Fibroblast of skin of scalp (primary cell): Measurements from ENCODE around the gene PDZD8.
"Not testable (repeated sequence)": the region's sequence is repeated elsewhere in the genome, so short reads cannot be mapped to it uniquely, and the experiment has no call there.

Source experiments
- DNase-seq: peaks from one replicate; pipeline ENCODE4 v3.0.0-alpha.2; 2013

The PDZD8 gene

DNA sequence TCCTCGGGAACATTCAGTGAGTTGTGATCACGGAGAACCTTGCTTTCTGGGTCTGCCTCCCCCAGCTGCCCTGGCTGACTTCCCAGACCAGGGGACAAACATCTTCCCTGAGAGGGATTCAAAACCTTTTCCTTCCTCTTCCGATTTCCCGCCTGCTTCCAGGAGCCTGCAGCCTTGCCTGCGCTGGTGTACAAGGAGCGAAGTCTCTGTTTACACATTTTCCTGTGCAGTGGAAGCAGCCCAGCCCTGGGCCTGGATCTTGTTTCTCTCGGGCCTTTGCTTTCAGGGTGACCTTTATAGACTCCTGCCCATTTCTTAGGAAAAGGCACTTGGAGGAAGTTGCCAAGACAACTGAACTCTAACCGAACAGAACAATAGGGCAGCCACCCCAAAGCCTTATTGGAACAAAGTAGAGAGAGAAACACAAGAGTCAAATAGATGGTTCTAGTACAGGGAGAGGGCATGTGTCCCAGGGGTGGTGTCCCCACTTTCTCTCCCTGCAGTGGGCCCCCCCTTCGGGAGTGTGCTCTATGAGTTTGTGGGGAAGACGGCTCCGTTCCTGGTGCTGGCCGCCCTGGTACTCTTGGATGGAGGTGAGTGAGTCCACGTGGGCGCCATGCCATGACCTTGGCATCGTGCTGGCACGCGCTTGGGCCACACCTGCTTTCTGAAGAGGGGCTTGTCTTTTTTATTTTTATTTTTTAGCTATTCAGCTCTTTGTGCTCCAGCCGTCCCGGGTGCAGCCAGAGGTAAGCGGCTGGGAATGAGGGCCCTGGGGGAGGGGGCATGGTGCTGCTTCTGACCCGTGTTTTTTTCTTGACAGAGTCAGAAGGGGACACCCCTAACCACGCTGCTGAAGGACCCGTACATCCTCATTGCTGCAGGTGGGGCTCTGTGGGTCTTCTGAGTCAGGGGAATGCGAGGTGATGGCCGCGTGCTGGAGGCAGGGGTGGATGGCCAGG is 120.2 kb downstream of the PDZD8 start:
- DNase-seq = no peak

DNA sequence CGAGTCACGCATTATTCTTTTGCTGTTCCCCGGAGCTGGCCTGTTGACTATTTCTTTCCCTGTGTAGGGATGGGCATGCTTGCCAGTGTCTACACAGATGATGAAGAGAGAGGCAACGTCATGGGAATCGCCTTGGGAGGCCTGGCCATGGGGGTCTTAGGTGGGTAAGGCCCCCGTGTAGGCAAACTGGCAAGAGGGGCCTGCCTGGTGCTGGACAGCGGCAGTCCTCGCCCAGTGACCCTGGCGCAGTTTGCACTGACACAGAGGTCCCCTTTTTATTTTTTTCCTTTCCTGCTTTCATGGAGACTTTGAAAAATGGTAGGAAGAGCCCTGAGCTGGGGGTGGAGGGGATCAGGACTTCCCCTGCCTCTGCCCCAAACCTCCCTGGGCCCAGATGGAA is 120.9 kb downstream of the PDZD8 start:
- no peak for DNase-seq

DNA sequence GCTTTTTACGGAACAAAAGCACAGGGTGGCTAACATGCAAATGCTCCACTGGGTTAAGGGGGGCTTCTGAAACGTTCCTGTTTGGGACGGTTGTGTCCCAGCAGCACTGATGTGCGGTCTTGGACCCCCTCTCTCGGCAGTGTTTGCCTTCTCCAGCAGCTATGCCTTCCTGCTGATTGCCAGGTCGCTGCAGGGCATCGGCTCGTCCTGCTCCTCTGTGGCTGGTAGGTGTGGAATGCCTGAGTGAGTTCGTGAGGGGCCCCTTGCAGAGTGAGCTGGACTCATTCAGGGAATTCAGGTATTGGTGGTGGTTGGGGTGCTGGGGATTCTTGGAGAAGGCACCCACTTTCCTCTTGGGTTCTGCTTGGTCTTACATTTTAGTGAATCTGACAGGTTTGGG is 121.3 kb downstream of the PDZD8 start:
- DNase-seq = no peak

DNA sequence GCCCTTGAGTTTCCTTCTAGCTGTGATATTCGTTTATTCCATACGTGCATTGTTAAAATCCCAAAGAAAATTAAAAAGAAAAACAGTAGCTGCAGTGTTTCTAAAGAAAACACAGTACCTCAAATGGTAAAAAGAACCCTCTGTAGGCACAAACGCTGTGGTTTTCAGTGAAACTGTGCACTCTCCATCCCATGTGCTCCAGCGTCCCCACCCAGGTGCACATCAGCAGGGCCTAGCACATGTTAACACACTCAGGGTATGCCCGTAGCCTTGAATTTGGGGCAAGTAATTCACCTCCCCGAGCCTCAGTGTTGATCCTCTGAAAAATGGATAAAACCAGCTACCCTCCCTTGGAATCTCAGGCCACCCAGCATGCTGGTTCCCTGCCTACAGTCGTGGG is 124.8 kb downstream of the PDZD8 start:
- no peak for DNase-seq

DNA sequence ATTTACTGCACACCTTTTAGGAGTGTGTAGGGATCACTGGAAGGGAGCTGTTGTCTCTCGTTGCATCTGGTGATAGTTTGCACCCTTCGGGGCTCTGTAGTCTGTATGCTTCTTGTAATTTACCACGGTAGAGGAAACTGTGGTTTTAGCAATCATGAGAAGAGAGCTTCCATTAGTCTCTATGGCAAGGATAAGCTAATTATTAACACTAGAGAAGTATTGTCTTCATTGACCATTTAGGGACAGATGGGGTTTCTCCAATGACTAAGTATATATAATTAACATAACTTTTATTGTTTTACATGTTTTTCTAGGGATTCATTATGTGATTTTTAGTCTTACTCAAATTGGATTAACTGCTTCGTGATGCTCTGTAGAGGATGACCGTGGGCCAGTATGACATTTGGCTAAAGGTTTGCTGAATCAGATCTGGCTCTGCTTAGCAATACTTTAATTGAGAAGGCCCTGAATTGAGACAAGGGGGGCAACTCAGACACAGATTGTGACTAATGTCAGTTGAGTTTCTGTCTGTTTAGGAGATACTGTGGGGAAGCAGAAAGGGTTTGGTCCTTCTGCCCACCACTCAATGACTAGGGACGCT is 125.6 kb downstream of the PDZD8 start:
- no peak for DNase-seq

DNA sequence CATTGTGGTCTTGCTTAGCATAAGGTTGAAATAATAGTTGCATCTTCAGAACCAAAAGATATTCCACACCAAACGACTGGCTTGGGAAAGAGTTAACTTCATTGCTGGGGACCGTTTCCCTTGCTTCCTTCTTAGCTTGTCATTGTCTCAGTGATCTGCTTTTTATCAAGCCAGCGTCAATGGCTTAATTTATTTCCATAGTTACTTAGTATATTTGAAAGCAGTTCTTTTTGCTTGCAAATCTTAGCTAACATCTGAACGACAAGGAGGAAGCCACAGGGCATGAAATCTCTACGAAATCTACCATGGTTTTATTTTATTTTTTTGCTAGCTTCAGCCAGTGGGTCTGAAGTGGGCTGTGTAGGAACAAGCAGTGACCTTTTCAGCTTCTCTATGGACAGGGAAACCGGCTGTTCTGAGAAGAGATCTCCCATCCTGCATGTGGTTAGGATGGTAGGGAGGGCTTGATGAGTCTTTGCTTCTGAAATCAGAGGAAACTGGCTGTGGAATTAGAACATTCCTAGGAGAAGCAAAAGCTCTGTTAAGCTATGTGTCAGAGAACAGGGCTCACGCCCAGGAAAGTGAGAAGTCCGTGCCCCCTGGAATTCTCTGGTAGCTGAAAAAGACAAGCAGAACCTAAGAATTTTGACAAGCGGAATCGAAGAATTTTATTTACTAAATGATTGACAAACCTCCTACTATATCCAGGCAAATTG is 126.3 kb downstream of the PDZD8 start:
- DNase-seq = peak; percentile 46

DNA sequence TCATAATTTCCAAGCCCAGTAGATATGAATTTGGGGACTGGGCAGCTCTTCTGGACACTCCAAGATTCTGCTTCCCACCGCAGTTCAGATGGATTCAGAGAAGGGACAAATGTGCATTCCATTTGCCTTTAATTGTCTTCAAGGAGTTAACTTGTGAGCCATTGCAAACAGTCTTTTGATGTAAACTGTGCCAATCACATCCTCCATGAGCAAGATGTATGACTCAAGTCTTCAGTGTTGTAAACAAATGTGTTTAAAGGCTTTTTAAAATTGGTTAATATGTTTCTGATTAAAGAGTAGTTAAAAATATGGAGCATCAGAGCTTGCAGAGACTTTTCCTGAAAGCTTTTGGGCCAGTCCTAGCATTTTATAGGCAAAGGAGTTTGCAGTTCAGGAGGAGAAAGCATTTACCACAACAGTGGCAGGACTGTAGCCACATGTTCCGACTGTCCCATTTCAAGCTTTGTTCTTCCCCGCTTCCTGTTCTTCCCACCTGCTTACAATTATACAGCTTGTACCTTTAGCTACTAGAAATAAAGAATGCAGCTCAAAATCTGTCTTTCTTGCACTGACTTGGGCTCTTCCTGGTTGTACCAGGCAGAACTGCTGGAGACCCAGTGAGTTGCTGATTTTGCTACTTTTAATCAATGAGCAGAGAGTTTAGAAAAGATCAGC is 128.1 kb downstream of the PDZD8 start:
- no peak for DNase-seq

DNA sequence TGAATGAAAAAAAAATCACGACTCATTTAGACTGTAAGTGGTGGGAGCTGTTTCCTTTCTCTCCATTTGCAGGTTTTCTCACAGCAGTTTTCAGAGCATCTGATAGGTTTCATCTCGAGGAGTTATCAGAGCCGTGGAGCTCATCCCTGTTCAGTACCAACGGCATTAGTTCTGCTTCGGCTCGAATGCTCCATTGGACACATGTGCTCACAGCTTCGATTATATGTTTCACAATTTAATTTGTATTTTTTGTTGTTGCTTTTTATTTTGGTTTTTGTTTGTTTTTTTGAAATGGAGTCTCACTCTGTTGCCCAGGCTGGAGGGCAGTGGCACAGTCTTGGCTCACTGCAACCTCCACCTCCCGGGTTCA is 132.8 kb downstream of the PDZD8 start:
- DNase-seq = no peak

DNA sequence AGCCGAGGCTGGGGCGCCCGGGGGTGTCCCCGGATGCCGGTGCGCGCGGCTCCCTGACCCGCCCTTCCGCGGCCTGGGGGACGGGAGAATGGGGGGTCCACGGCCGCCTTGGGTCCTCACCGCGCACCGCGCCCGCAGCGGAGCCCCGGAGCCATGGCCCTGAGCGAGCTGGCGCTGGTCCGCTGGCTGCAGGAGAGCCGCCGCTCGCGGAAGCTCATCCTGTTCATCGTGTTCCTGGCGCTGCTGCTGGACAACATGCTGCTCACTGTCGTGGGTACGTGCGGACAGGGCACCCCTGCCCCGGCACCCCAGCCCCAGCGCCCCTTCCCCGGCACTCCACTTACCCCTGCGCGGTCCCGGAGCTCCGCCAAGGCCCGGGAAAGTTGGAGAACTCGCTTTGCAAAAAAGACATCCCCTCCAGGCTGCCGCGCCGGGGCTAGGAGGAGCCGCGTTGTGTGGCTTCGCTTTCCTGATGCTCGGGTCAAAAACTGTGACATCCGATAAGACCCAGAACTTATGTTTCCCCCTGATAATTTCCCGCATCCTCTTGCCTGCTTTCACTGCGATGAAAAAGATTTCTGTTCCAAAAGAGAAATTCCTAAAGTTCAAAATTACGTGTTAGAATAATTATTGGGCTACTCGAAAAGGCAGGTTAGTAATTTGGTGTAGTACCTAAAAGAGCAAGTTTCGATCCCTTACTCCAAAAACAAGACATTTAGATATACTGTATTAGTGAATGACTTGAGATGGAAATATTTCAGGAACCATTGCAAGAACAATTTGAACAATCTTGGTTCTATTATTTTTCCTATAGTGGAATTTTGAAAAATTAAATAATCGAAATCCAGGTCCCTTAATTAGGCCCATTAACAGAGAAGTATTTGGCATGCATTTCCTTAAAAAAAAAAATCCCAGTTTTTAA is 133.4 kb downstream of the PDZD8 start:
- DNase-seq = no peak

DNA sequence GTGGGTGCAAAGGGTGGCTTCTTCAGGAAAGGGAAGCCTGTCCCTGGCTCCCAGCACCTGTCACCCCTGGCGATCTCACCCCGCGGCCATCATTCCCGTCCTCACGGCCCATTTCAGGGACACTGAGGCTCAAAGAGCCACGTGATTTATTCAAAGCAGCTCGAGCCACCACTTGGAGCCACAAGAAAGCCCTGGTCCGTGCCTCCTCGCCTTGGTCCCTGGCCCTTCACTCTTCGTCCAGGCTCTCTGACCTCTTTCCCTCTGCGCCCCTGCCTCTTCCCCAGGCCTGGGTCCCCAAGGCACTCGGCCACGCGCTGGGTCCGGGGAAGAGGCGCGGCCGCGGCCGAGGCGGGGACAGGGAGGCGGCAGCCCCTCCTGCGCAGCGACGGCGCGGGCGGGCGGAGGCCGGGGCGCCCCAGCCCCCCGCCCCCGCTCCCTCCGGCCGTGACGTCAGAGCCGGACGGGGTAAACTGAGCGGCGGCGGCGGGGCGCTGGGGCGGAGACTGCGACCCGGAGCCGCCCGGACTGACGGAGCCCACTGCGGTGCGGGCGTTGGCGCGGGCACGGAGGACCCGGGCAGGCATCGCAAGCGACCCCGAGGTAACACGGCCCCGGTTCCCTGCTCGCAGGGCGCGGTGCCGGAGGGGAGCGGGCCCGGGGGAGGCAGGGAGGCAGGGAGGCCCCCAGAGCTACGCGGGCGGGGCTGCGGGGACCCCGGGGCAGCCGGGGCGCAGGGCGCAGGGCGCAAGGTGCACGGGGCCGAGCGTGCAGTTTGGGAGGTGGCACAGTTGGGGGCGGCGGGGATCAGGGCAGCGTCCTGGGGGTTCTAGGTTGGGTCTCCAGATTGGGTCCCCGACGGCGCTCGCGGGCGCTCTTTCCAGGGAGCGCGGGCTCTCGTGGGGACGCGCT is 134.4 kb downstream of the PDZD8 start, which contains the start of gene SLC18A2:
SLC18A2 (plus strand) TSS at position 494 of the 909 bp plus-strand sequence. CDS start 580 bp downstream, outside the sequence.
- no peak for DNase-seq

DNA sequence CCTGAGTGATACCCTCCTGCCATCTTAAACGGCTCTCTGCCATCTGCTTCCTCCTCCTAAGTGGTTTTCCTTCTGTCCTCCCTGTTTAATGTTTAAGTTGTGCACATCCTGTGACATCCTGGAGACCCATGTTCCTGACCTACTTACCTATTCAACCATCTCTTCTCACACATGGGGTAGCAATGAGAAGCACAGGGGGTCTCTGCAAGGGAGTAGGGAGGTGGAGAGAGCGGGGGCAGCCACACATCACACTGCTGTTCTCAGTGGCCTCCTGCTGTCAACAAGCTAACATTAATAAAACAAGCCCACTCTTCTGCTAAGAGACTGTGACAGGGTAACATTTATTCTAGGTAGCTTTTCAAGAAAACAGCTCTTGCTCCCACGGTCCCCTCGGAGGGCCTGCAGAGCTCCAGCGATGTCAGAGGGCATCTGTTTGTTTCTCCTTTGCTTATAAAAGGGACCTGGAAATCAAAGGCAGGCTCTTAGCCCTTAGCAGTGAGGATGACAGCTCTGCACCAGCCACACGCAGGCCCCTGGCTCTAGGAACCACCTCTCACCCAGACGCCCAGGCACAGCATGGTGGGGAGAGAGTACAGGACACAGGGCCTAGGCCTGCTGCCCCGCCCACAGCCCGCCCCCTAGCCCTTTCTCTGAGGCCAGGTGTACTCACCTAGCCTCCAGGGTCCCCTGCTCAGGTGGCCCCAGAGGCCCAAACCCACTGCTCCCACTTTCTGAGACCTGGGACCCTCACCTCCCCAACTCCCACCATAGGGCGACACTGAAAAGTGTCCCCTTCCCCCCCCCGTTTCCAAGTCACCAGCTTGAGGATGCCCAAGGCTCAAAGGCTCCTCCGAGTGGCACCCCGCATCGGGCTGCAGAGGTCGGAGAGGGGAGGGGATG is 135.3 kb downstream of the PDZD8 start:
- DNase-seq = no peak

DNA sequence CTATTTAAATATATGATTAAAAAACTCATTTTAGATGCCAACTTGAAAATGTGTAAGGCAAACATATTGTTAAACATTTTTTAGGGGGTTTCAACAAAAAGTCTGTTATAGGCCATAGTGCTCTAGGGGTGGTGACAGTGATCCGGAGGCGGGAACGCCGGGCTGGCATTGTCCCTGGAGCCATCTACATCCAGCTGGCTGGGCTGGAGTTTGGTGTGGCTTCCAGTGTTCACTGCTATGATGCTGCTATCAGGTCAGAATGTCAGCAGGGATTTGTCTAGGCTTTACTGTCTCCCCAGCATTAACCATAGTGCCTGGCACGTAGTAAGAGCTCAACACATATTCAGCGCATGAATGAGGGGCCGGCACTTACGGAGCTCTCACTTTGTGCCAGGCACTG is 136.2 kb downstream of the PDZD8 start:
- DNase-seq = no peak

DNA sequence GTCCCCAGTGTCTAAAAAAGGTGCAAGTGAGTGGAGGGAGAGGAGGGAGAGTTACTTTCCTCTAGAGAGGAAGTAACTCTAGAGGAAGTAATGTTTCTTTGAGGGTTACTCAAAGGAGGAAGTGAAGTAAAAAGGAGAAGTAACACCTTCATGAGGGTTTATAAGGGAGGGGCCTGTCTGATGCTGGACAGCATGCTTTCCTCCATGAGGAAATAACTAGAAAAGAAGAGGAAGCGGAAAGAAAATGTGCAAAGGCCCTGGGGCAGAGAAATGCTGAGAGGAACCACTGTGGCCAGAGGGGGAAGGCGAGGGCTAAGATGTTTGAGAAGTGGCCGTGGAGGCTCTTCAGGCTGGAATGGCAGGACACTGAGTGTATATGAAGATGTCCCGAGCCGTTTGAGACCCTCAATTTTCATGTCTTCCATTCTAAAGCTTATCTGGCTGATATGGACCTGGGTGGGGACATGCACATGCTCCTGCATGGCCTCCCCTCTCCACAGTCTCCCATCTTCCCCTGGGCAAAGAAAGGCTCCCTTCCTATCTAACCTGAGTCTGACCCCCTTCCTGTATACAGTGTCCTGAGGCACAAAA is 137.7 kb downstream of the PDZD8 start:
- no peak for DNase-seq

DNA sequence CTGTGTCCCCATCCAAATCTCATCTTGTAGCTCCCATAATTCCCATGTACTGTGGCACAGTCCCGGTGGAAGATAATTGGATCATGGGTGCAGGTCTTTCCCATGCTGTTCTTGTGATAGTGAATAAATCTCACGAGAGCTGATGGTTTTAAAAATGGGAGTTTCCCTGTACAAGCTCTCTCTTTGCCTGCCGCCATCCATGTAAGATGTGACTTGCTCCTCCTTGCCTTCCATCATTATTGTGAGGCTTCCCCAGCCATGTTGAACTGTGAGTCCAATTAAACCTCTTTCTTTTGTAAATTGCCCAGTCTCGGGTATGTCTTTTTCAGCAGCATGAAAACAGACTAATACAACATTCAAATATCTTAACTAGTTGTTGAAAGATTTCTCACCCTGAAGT is 145.1 kb downstream of the PDZD8 start:
- DNase-seq = not testable (repeated sequence)

DNA sequence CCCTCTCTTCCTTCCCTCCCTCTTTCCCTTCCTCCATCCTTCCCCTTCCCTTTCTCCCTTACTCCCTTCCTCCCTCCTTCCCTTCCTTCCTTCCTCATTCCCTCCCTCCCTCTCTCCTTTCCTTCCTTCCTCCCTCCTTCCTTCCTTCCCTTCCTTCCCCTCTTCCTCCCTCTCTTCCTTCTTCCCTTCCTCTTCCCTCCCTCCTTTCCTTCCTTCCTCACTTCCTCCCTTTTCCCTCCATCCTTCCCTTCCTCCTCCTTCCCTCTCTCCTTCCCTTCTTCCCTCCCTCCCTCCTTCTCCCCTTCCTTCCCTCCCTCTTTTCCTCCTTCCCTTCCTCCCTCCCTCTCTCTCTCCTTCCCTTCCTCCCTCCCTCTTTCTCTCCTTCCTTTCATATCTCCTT is 147.0 kb downstream of the PDZD8 start:
- no peak for DNase-seq
